ENCODE data around the gene CCDC77. TPM values are rescaled to one million over a fixed set of nuclear protein-coding genes. Genes with fewer than 3 reads are reported as not detected.

CCDC77 gene
- total RNA-seq, 2 experiments from 2014 or later: 5.3 to 7.8 TPM

DNA sequence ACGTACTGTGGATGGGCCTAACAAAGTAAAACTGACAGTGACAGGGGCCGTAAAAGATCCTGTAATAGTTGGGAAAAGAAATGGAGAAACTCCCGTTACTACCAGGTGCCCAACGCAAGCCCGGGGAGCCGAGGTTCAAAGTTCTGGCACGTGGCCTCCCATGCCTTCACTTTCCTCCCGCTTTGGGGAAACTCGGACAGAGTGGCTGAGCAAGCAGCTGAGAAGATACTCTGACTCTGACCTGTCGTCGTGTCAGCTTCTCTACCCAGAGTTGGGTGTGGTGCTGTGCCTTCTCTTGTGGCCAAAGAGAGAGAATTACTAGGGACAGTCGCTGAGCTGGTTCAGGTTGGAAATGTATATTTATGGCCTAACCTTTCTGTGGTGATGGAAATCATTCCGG lies 60.0 kb downstream of the CCDC77 start:
- no peaks in the 10 kb centered on the region for H3K9me3 Mint-ChIP-seq
- H3K27me3 ChIP-seq (ENCODE audit: control insufficient read depth in 1 of 2, insufficient read depth in 2 of 2, low read length in 2 of 2): peaks cover 4 to 7% of the 10 kb centered on the region in 2 experiments
- ATAC-seq (ENCODE audit: poor library complexity) (no peak), DNase-seq (no peak)
- peaks cover 20% of the 10 kb centered on the region for H3K4me1 Mint-ChIP-seq (ENCODE audit: low read depth)
- intact Hi-C loops (cut with DNase I, micrococcal nuclease): no loop called here
- TF ChIP-seq, protein P1, sequence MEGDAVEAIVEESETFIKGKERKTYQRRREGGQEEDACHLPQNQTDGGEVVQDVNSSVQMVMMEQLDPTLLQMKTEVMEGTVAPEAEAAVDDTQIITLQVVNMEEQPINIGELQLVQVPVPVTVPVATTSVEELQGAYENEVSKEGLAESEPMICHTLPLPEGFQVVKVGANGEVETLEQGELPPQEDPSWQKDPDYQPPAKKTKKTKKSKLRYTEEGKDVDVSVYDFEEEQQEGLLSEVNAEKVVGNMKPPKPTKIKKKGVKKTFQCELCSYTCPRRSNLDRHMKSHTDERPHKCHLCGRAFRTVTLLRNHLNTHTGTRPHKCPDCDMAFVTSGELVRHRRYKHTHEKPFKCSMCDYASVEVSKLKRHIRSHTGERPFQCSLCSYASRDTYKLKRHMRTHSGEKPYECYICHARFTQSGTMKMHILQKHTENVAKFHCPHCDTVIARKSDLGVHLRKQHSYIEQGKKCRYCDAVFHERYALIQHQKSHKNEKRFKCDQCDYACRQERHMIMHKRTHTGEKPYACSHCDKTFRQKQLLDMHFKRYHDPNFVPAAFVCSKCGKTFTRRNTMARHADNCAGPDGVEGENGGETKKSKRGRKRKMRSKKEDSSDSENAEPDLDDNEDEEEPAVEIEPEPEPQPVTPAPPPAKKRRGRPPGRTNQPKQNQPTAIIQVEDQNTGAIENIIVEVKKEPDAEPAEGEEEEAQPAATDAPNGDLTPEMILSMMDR (IDR thresholded peaks at IDR 0.05): no peak
- POLR2A ChIA-PET: no interaction called here
- no peak overlapping the region for H3K27ac ChIP-seq (ENCODE audit: low read depth in 1 of 2, low read length in 2 of 2)
- no peaks in the 10 kb centered on the region for H3K36me3 Mint-ChIP-seq (ENCODE audit: low read depth)
- CTCF ChIA-PET: interaction anchor here (1.9 kb wide), 1 partner anchor 115 kb away, joined by 5 read pairs; no protein-coding TSS in a partner anchor
- peak overlapping the region; percentile 84 for H3K4me3 Mint-ChIP-seq
- H3K27me3 Mint-ChIP-seq: peaks cover 4% of the 10 kb centered on the region
- H3K27ac Mint-ChIP-seq: no peak overlapping the region
- H3K36me3 ChIP-seq (ENCODE audit: insufficient read depth, low read length): no peaks in the 10 kb centered on the region
- H3K9me3 ChIP-seq (ENCODE audit: control insufficient read depth in 1 of 2, insufficient read depth in 1 of 2, low read length in 2 of 2): no peaks in the 10 kb centered on the region
- no peak overlapping the region for H3K4me3 ChIP-seq (ENCODE audit: low read length)
- H3K4me1 ChIP-seq (ENCODE audit: insufficient read depth, low read length): peaks cover 21% of the 10 kb centered on the region

DNA sequence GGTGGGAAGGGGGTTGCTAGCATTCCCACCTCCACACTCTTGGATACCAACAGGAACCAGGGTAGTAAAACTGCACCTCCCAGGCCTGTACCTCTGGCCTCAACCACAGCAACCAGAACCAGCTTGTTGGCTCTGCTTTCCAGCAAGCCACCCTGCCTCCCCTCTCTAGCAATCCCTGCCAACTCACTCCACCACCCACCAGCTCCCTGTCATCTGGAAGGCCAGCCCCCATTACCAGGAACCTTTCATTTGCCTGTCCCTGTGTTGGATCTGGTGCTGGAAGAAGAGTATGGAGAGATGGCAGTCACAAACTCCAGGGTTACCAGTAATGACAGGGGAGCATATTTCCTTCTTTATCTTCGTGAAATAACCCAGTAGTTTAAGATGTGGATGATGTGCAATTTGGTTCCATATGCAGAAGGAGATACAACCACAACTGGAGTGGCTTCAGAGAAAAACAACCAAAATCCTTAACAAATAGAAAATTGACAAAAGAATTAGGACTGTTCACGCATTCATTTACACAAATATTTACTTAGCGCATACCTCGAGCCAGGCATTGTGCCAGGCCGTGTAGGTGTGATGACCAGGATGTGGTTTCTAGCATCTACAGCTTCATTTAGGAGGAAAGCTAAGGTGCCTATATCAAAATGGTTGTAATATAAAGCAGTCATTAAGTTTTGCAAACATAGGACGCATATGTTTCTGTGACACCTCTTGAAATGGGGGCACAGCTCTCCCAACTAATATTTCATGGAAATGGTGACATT lies 61.7 kb downstream of the CCDC77 start:
- DNase-seq (peak in 3 of 14 experiments; percentile 15 to 41 (median 21)), ATAC-seq (ENCODE audit: poor library complexity) (no peak)
- intact Hi-C loops (cut with DNase I, micrococcal nuclease): no loop called here
- Mint-ChIP-seq H3K4me3 (peak overlapping the region; percentile 78), H3K9me3 (no peaks in the 10 kb centered on the region), H3K27ac (no peak overlapping the region), H3K27me3 (peaks cover 4% of the 10 kb centered on the region), H3K4me1 (ENCODE audit: low read depth) (peaks cover 20% of the 10 kb centered on the region), H3K36me3 (ENCODE audit: low read depth) (no peaks in the 10 kb centered on the region)
- Histone ChIP-seq H3K27me3 (ENCODE audit: control insufficient read depth in 1 of 2, insufficient read depth in 2 of 2, low read length in 2 of 2) (peaks cover 4 to 7% of the 10 kb centered on the region in 2 experiments), H3K4me3 (ENCODE audit: low read length) (no peak overlapping the region), H3K27ac (ENCODE audit: low read depth in 1 of 2, low read length in 2 of 2) (no peak overlapping the region), H3K4me1 (ENCODE audit: insufficient read depth, low read length) (peaks cover 21% of the 10 kb centered on the region), H3K9me3 (ENCODE audit: control insufficient read depth in 1 of 2, insufficient read depth in 1 of 2, low read length in 2 of 2) (no peaks in the 10 kb centered on the region), H3K36me3 (ENCODE audit: insufficient read depth, low read length) (no peaks in the 10 kb centered on the region)
- TF ChIP-seq, protein P1 (IDR thresholded peaks at IDR 0.05): no peak
- ChIA-PET CTCF (interaction anchor here (0.8 to 1.5 kb wide), 2 partner anchors 9 to 10 kb away, joined by 3 to 4 read pairs; no protein-coding TSS in a partner anchor), POLR2A (interaction anchor here (1.4 kb wide), 1 partner anchor 11 kb away, joined by 3 read pairs; no protein-coding TSS in a partner anchor)

DNA sequence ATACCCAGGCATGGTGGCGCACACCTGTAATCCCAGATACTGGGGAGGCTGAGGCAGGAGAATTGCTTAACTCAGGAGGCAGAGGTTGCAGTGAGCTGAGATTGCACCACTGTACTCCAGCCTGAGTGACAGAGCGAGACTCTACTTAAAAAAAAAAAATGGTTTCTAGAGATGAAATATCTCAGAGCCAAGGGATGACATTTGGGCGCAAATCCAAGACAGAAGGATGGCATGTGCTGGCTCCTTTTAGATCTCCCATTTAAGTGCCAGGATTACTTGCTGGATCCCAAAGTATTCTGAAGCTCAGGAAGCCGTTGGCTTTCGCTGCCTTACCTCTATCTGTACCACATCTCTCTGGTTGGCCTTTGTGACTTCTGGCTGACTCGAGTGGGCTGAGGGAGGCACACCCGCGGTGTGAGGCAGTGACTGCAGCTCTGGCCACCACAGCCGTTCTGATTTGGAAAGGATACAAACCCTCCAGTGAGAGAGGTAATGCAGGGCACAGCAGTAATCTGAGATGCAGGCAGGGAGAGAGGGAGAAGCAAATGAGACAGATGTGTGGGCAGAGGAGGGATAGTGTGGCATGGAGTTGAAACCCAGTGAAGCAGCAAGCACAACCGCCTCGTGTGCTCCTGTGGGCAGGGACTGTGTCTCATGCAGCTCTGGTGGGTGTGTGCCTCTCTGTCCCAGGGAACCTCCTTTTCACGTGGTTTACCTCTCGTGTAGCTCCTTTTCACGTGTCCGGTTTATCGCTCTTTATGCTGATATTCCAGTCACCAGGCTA lies 63.2 kb downstream of the CCDC77 start:
- no peak overlapping the region for H3K4me3 ChIP-seq (ENCODE audit: low read length)
- peaks cover 13% of the 10 kb centered on the region for H3K4me1 Mint-ChIP-seq (ENCODE audit: low read depth)
- no peaks in the 10 kb centered on the region for H3K36me3 Mint-ChIP-seq (ENCODE audit: low read depth)
- H3K27ac Mint-ChIP-seq: no peak overlapping the region
- no peaks in the 10 kb centered on the region for H3K36me3 ChIP-seq (ENCODE audit: insufficient read depth, low read length)
- no peak for DNase-seq
- no peak overlapping the region for H3K4me3 Mint-ChIP-seq
- H3K27ac ChIP-seq (ENCODE audit: low read depth in 1 of 2, low read length in 2 of 2): no peak overlapping the region
- no peaks in the 10 kb centered on the region for H3K9me3 ChIP-seq (ENCODE audit: control insufficient read depth in 1 of 2, insufficient read depth in 1 of 2, low read length in 2 of 2)
- peaks cover 4% of the 10 kb centered on the region for H3K27me3 Mint-ChIP-seq
- POLR2A ChIA-PET: no interaction called here
- H3K27me3 ChIP-seq (ENCODE audit: control insufficient read depth in 1 of 2, insufficient read depth in 2 of 2, low read length in 2 of 2): peaks cover 0 to 7% of the 10 kb centered on the region in 2 experiments
- CTCF ChIA-PET: interaction anchor here (0.6 kb wide), 1 partner anchor 771 kb away, joined by 3 read pairs; no protein-coding TSS in a partner anchor
- intact Hi-C loops (cut with DNase I, micrococcal nuclease): no loop called here
- TF ChIP-seq, protein P1 (IDR thresholded peaks at IDR 0.05): no peak
- no peaks in the 10 kb centered on the region for H3K9me3 Mint-ChIP-seq
- peaks cover 12% of the 10 kb centered on the region for H3K4me1 ChIP-seq (ENCODE audit: insufficient read depth, low read length)
- ATAC-seq (ENCODE audit: poor library complexity): no peak
